Esophagus mucosa (tissue), 1 donor: ENCODE results near the gene PTPRCAP. TPM values are rescaled to one million over a fixed set of nuclear protein-coding genes. Genes with fewer than 3 reads are reported as not detected.
A peak's percentile ranks its signal among the peaks of the same experiment; 100 is the strongest.

Experiments used
- ATAC-seq: fragments of 200-7000 bp; cut with Tn5 transposase; one replicate; pipeline ENCODE4 v1.9.1; 2020
- total RNA-seq: library from RNA; stranded (reverse); gene quantifications from one replicate; pipeline ENCODE4 v1.2.4, GENCODE V29; 2023
- donor health status: DM: yes; HTN: yes; CAD: no.

Gene PTPRCAP
- total RNA-seq, 1 donor from 2014 or later = 2.5 TPM

DNA sequence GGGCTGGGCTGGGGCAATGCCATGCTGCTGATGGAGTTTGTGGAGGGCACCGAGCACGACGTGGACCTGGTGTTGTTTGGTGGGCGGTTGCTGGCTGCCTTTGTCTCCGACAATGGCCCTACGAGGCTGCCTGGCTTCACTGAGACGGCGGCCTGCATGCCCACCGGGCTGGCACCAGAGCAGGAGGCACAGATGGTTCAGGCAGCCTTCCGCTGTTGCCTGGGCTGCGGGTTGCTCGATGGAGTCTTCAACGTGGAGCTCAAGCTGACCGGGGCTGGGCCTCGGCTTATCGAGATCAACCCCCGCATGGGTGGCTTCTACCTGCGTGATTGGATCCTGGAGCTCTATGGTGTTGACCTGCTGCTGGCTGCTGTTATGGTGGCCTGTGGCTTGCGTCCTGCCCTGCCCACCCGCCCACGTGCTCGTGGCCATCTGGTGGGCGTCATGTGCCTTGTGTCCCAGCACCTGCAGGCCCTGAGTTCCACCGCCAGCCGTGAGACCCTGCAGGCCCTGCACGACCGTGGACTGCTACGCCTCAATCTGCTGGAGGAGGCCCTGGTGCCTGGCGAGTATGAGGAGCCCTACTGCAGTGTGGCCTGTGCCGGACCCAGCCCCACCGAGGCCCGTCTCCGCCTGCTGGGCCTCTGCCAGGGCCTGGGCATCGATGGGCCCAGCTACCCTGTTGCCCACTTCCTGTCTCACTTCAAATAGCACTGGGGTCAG lies 13.4 kb downstream of the PTPRCAP start:
- no peak for ATAC-seq

DNA sequence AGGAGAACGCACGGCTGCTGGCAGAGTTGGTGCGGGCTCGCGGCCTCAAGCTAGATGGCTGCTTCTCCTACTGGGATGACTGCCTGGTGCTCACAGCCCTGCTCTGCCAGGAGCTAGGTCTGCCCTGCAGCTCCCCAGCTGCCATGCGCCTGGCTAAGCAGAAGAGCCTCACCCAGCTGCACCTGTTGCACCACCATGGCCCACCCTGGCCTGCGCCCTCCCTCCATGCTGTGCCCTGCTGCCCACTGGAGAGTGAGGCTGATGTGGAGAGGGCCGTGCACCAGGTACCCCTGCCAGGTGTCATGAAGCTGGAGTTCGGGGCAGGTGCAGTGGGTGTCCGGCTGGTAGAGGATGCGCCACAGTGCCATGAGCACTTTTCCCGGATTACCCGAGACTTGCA lies 14.0 kb downstream of the PTPRCAP start:
- ATAC-seq = no peak

DNA sequence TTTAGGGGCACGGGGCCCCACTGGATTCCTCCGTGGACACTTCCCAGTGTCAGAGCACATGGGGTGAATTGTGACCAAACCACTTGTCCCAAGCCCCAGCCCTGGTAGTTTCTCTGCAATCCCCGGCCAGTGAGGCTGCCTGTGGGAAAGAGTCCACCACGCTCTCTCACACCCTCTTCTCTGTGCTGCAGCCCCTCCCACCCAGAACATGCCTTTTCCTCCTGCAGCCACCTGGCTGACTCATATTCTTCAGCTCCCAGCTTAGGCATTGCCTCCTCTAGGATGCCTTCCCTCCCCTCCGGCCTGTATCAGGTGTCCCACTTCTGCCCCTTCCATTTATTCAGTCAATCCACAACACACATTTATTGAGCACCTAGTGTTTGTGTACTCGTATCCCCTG lies 14.6 kb downstream of the PTPRCAP start:
- ATAC-seq = peak; percentile 27

DNA sequence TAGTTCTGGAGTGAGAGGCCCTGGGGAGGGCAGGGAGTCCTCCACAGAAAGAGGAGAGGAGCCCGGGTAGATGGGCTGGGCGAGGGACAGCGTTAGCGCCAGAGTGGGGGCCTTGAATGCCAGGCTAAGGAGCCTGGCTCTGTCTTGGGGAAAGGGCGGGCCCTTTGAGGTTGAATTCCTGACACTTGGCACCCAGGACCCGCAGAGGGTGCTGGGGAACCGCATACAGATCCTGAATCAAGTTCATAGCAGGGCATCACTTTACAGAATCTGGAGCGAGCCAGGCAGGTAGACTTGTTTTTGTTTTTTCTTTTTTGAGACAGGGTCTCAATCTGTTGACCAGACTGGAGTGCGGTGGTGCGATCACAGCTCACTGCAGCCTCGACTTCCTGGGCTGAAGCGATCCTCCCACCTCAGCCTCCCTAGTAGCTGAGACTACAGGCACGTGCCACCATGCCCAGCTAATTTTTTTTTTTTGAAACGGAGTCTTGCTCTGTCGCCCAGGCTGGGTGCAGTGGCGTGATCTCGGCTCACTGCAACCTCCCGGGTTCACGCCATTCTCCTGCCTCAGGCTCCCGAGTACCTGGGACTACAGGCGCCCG lies 16.0 kb downstream of the PTPRCAP start:
- no peak for ATAC-seq

DNA sequence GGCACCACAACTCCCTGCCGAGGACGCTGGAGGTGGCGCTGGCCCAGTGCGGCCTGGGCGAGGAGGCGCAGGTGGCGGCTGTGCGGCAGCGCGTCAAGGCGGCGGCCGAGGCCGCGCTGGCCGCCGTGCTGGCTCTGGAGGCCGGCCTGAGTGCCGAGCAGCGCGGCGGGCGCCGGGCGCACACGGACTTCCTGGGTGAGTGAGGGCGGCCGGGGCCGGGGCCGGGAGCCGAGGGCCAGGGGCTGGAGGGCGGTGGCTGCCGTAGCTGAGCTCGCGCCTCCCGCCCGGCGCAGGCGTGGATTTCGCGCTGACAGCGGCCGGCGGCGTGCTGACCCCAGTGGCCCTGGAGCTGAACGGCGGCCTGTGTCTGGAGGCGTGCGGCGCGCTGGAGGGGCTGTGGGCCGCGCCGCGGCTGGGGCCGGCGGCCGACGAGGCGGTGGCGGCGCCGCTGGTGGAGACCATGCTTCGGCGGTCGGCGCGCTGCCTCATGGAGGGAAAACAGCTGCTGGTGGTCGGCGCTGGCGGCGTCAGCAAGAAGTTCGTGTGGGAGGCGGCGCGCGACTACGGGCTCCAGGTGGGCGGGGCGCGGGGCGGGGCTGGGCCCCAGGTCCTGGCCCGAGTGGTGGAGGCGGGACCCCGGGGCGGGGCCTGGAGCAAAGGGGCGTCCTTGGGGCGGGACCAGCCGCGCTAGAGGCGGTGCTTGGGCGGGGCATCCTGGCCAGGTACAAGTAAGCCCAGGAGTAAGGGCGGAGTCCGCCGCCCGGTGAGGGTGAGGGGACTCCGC lies 16.6 kb downstream of the PTPRCAP start:
- ATAC-seq = peak; percentile 89

DNA sequence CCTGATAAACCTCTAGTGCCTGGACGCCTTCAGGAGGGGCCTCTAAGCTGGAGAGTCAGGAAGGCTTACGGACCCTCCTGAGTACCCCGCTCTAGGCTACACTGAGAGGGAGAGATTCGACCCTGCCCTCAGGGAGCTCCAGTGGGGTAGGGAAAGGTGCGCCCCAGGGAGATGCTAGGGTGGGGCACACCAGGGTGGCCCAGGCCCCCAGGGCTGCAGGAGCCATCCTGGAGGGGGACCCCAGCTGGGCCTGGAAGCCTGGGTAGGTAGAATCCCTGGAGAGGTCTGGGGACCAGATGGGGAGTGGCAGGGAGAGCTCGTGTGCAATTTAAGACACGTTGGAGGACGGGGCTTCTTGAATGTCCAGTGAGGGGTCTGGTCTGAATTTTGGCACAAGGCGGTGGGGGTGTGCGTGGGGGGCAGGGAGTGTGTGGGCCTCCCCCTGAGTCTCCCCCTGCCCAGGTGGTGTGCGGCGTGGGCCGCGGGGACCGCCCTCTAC lies 17.3 kb downstream of the PTPRCAP start:
- no peak for ATAC-seq

DNA sequence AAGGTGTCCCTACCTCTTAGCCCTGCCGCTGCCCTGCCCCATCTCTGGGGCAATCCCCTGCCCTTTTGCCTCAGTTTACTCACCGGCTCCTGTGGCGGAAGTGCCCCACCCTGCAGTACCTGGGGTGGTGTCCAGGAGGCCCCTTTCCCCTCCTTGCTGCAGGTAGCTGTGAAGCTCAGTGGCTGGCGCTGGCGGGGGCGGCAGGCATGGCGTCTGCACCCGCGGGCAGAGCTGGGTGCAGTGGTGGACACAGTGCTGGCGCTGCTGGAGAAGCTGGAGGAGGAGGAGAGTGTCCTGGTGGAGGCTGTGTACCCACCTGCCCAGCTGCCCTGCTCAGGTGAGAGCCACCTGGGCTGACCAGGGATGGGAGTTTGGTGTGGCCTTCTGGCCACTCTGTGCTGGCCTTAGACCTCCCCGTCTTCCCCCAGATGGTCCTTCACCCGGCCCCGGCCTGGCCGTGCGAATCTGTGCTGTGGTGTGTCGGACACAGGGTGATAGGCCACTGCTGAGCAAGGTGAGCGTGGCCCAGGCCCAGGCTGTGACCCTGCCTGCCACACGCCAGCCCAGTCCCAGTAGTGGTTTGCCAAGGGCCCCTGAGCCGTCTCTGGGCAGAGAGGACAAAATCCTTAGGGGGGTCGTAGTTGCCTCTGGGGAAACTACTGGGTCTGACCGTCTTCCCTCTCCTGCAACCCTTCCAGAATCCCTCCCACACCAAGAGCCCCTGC lies 18.0 kb downstream of the PTPRCAP start:
- ATAC-seq = no peak

DNA sequence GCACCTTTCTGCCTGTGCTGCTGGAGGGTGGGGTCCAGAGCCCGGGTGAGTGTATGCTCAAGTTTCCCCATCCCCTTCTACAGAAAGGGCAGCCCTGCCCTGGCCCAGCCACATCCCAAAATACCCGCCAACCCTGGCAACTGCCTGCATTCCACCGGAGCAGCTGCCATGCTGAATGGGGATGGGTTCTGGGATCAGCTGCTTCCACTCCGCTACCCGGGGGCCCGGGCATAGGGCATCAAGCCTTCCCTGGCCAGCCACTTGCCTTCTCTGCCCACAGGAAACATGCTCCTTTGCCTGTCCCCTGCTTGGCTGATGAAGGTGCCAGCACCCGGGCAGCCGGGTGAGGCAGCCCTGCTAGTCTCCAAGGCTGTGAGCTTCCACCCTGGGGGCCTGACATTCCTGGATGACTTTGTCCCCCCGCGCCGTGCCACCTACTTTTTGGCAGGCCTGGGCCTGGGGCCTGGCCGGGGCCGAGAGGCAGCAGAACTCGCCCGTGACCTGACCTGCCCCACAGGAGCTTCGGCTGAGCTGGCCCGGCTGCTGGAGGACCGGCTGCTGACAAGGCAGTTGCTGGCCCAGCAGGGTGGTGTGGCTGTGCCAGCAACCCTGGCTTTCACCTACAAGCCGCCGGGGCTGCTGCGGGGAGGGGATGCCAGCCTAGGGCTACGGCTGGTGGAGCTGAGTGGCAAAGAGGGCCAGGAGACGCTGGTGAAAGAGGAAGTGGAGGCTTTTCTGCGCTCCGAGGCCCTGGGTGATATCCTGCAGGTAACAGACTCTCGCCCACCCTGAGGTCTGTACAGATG lies 18.8 kb downstream of the PTPRCAP start:
- no peak for ATAC-seq

DNA sequence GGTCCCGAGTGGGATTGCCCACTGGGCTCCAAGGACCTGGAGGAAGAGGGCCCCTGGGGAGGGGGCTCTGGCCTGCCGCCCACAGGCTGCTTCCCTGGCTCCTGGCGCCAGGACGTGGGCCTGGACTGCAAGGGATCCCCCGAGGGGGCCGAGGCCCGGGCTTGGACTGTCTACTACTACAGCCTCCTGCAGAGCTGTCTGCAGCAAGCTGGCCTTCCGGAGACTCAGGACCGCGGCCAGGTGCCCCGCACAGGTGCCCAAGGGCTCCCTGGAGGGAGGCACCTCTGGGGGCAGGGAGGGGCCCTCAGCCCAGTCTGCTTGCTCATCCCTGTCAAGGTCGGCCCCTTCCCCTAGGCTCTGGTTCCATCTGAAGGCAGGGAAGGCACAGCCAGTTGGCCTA lies 20.1 kb downstream of the PTPRCAP start:
- no peak for ATAC-seq

DNA sequence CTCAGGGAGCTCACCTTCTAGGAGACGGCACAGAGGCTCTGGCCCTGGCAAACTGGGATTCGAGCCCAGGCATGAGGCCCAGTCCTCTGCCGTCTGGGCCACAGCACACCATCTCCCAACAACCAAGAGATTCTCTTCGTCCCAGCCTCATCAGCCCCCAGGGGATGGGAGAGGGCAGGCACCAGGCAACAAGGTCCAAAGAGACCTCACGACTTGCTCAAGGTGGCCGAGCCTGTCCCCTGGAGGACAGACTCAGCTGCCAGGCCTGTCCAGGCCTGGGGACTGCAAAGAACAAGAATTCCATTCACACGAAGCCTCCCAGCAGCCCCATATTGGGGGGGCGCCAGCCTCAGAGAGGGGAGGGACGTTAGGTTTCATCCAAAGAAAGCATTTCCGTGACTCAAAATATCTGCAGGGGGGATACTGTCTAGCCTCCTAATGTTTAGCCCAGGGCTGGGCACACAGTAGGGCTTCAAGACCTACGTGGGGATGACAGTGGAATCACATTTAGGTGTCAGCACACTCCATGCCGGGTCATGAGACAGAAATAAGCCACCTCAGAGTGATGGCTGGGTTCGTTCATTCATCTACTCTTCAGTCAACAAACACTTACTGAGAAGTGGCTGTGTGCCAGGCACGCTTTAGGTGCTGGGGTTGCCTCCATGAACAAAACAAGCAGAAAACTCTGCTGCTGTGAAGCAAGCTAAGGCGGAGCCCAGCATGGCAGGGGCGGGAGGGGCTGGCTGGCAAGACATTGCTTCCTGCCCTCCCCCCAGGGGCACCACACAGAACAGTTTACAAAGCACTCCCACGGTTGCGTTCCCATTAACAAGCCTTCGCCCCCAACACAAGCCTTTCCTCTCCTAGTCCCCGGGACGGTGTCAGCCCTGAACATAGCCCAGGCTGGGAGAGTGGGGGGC lies 20.8 kb downstream of the PTPRCAP start:
- no peak for ATAC-seq

DNA sequence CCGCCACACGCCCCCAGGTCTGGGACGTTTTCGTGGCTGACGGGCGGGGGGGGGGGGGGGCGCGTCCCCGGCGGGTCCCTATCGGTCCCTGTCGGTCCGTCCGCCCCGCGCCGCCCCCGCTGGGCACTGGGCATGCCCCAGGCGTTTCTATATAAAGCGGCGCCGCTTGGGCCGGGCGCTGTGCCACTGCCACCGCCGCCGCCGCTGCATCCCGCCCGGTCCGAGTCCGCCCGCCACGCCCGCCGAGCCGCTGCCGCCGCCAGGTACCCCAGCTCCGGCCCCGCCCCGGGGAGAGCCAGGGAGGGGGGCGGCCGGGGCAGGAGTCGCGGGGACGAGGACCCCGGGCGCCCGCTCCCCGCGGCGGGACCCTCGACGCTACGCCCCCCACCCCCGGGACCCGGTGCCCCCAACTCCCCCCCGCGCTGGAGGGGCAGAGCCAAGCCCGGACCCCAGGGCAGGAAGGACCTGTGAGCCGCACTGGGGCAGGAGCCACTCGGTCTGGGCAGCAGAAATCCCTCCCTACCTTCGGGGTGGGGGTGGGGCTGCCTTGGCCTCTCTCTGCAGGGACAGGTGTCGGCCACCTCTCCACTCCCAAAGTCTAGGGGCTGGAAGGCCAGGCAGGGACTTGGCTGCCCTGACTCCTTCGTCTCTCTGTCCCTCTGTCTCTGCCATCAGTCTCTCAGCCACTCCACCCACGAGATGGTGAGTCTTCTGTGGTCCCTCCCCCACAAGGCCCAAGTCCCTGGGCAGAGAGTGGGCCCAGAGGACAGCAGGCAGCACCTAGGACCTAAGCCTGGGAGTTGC lies 21.8 kb downstream of the PTPRCAP start, which contains the start of gene CARNS1:
CARNS1 (plus strand) TSS at position 178 of the 804 bp plus-strand sequence; CDS start at position 700, 522 bp downstream.
- no peak for ATAC-seq

DNA sequence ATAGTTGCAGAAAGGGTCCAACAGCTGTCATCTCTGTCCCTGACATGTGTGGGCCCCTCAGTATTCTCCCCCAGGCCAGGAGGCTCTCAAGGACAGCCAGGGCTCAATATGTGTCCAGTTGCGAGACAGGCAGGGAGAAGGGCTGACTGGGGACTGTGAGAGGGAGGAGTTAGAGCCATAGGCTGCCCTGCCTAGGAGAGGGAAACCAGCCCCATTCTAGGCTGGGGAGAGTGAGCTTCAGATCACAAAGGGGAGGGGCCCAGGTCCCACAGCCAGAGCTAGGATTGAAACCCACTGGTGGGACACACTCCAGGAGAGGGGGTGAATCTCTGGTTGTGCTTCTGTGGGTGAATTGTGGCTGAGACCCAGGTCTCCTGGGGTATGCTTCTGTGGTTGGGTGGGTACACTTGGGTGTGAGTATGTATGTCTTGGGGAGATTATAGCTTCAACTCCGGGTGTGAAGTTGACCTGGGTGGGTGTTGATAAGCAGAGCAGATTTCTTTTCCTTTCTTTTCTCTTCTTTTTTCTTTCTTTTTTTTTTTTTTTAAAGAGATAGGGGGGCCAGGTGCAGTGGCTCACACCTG lies 24.1 kb downstream of the PTPRCAP start:
- no peak for ATAC-seq

DNA sequence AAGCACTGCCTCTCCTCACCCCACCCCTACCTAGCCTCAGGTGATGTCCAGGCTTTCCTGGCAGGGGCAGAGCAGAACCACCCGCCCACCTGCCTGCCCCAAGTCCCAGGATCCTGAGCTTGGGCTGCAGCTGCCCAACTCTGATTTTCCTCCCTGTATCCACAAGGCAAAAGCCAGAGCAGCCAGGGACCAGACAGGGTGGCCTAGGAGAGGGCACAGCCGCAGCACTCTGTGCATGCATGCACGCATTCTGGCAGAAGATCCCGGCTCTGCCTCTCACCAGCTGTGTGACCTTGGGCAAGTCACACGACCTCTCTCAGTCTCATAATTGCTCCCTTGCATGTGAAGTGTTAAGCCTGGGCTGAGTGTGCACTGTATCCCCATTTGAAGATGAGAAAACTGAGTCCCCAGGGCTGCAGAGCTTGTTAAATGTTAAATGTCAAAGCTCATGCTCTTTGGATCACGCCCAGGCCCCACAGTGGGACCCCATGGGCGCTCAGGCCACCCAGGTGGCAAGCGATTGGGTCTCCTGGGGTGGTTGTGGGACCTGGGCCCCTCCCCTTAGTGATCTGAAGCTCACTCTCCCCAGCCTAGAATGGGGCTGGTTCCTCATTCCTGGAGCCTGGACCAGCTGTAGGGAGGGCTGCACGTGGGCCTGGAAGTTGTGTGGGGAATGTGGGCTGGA lies 24.8 kb downstream of the PTPRCAP start:
- no peak for ATAC-seq

DNA sequence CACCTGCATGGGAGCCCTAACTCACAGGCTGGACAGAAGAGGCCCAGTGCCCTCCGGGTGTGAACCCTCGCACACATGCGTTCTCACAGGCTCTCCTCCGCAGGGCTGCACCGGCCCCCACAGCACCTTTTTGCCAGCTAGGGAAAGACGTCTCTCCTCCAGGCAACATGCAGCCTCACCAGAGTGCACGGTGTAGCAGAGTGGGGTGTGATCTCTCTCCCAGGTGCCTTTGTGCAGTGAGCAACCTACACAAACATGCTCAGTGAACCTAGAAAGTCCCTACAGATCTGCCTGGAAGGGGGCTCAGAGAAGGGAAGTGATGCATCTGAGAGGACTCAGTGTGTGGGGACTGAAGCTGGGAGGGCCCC lies 25.7 kb downstream of the PTPRCAP start:
- no peak for ATAC-seq

DNA sequence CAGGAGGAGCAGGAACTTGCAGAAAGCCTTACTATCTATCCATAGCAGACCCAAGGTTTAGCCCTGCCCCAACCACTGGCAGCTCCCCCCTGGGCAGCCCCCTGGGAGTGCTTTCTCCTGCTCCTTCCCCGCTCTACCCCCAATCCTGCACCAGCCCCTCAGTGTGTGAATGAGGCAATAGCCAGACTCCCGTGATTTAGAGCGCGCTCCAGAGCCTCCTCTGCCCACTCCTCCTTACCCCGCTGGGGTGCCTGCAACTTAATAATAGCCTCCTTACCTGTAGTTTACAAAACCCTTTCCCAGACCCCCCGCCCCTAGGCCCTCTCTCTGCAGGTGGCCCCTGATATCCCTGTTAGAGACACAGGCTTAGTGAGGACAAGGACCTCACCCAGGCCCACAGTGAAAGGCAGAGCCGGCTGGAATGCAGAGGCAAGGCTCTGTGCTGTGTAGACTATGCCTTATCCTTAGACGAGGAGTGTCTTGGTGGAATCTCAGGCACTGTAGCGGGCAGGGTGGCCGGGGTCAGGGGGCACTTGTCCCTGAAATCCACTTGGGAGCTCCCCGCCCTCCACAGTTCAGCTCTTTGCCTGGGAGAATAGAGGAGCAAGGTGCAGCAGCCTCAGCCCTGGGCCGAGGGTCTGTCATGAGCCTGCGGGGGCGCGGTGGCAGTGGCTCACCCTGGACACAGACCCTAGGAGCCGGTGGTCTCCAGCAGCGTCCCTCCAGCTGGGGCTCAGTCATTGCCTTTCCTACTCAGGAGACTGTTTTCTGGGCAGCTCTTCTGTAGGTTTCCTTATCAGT lies 26.3 kb downstream of the PTPRCAP start:
- ATAC-seq = no peak

DNA sequence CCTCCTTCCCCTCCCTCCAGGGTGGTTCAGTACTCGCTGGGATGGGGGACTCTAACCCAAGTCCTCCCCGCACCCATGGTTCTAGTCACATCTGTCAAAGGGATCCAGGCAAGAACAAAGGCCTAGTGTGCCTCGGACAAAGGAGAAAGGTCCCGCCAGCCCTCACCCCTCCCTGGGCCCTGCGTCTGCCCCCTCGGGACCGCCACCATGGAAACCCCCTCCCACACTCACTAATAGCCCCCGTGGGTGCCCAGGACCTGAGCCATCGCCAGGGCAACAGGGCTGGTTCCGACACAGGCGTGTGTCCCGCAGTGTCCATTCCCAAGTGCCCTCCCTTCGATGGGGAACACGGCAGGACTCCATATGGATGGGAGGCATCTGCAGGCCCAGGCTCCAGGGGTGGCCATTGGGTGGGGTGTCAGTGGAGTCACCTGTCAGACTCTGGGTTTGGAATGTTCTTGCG lies 27.1 kb downstream of the PTPRCAP start:
- ATAC-seq = no peak

DNA sequence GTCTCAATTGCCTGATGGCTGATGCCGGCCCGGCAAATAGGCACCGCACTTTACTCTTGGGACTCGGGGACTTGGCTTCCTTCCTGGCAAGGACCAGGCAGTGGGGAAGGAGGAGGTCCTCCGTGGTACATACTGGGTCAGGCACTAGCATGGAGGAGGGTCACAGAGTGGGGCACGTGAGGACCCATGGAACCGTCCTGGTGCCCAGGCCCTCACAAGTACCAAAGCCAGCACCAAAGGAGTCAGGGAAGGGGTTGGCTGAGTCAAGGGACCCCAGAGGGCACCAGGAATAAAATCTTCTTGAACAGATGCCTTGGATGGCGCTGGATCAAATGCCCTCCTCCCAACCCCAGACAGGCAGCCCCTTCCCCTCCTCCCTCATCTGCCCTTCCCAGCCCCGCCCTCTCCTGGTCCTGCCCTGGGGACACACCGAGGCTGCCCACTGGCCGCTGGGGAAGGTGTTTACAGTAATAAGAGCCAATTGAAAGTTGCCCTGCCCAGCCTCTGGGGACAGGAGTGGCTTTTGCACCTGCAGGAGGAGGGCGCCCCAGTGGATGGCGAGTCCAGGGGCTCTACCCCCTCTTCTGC lies 27.6 kb downstream of the PTPRCAP start:
- peak; percentile 4 for ATAC-seq
